Ectodermal cell (in vitro differentiated cells): Measurements from ENCODE around the gene CCL23.

Experiments
- H3K27ac ChIP-seq: 2 replicates; pipeline ENCODE4 v1.7.0; 2013; ENCODE audit warnings: mild to moderate bottlenecking, low read depth, low read length; ENCODE audit not compliant: insufficient read depth, poor library complexity, severe bottlenecking
- H3K27me3 ChIP-seq: 2 replicates; pipeline ENCODE4 v1.7.0; 2013; ENCODE audit warnings: mild to moderate bottlenecking, low read length; ENCODE audit not compliant: insufficient read depth, control insufficient read depth, poor library complexity, severe bottlenecking
- H3K36me3 ChIP-seq: one replicate; pipeline ENCODE4 v1.7.0; 2013; ENCODE audit warnings: low read length; ENCODE audit not compliant: control insufficient read depth, insufficient read depth
- H3K4me1 ChIP-seq: one replicate; pipeline ENCODE4 v1.7.0; 2013; ENCODE audit warnings: low read length; ENCODE audit not compliant: control insufficient read depth, insufficient read depth
- H3K4me3 ChIP-seq: 2 replicates; pipeline ENCODE4 v1.7.0; 2013; ENCODE audit warnings: low read depth, low read length, control low read depth; ENCODE audit not compliant: insufficient read depth
- H3K9me3 ChIP-seq: 2 replicates; pipeline ENCODE4 v1.7.0; 2013; ENCODE audit warnings: mild to moderate bottlenecking, low read length, moderate library complexity; ENCODE audit not compliant: control insufficient read depth
- WGBS, 2 experiments: methylation state at CpG; one replicate each; pipeline ENCODE4 v1.1.7; 2013; ENCODE audit warnings: missing lambda C conversion rate in 2 of 2; 5-methylcytosine and 5-hydroxymethylcytosine counted together

Gene CCL23

GRCh38 chr17:35988164-35988563 lies 29.6 kb downstream of the CCL23 start:
- Histone ChIP-seq H3K4me3 (no peak overlapping the region), H3K36me3 (no peaks in the 10 kb centered on the region), H3K27ac (no peak overlapping the region), H3K4me1 (no peaks in the 10 kb centered on the region), H3K27me3 (no peaks in the 10 kb centered on the region), H3K9me3 (no peaks in the 10 kb centered on the region)

- WGBS, 2 experiments = 90 to 96% methylated on average over 1 of the region's 1 CpG
- H3K36me3 ChIP-seq = no peaks in the 10 kb centered on the region
- H3K27me3 ChIP-seq = no peaks in the 10 kb centered on the region
- no peaks in the 10 kb centered on the region for H3K4me1 ChIP-seq
- no peak within 1 kb of the TSS for H3K4me3 ChIP-seq
- H3K9me3 ChIP-seq = no peaks in the 10 kb centered on the region
- no peak within 1 kb of the TSS for H3K27ac ChIP-seq
Observed at GRCh38 chr17:35986643-35987042, 31.1 kb downstream of the CCL23 start, which contains the start of gene CCL14. Gene CCL14 (minus strand): TSS chr17:35986729. CDS start chr17:35986649, 80 bp downstream.

GRCh38 chr17:35984140-35984539 lies 33.6 kb downstream of the CCL23 start:
- Histone ChIP-seq H3K9me3 (no peaks in the 10 kb centered on the region), H3K4me1 (no peaks in the 10 kb centered on the region), H3K27me3 (no peaks in the 10 kb centered on the region), H3K4me3 (no peak overlapping the region), H3K36me3 (no peaks in the 10 kb centered on the region), H3K27ac (no peak overlapping the region)
- 95 to 96% methylated on average over 6 of the region's 6 CpGs for WGBS, 2 experiments

- H3K36me3 ChIP-seq = no peaks in the 10 kb centered on the region
- H3K9me3 ChIP-seq = no peaks in the 10 kb centered on the region
- H3K27ac ChIP-seq = no peak overlapping the region
- no peak overlapping the region for H3K4me3 ChIP-seq
- no peaks in the 10 kb centered on the region for H3K4me1 ChIP-seq
- WGBS, 2 experiments = 89 to 96% methylated on average over 3 of the region's 3 CpGs
- no peaks in the 10 kb centered on the region for H3K27me3 ChIP-seq
Observed at GRCh38 chr17:35982409-35983191, 35.2 kb downstream of the CCL23 start.

GRCh38 chr17:35981908-35982330 lies 35.9 kb downstream of the CCL23 start:
- Histone ChIP-seq H3K9me3 (no peaks in the 10 kb centered on the region), H3K4me1 (no peaks in the 10 kb centered on the region), H3K4me3 (no peak overlapping the region), H3K27ac (no peak overlapping the region), H3K27me3 (no peaks in the 10 kb centered on the region), H3K36me3 (no peaks in the 10 kb centered on the region)
- WGBS, 2 experiments = 81 to 86% methylated on average over 4 of the region's 4 CpGs

- H3K4me3 ChIP-seq = no peak within 1 kb of the TSS
- H3K27ac ChIP-seq = no peak within 1 kb of the TSS
- no peaks in the 10 kb centered on the region for H3K27me3 ChIP-seq
- 93 to 95% methylated on average over 12 of the region's 12 CpGs for WGBS, 2 experiments
- H3K4me1 ChIP-seq = no peaks in the 10 kb centered on the region
- no peaks in the 10 kb centered on the region for H3K36me3 ChIP-seq
- no peaks in the 10 kb centered on the region for H3K9me3 ChIP-seq
Observed at GRCh38 chr17:35981246-35981645, 36.5 kb downstream of the CCL23 start, which contains the start of gene CCL16. Gene CCL16 (minus strand): TSS chr17:35981497. CDS start chr17:35981420, 77 bp downstream.

GRCh38 chr17:35978346-35978745 lies 39.4 kb downstream of the CCL23 start:
- Histone ChIP-seq H3K4me1 (no peaks in the 10 kb centered on the region), H3K9me3 (no peaks in the 10 kb centered on the region), H3K4me3 (no peak overlapping the region), H3K36me3 (no peaks in the 10 kb centered on the region), H3K27ac (no peak overlapping the region), H3K27me3 (no peaks in the 10 kb centered on the region)
- 85 to 91% methylated on average over 3 of the region's 3 CpGs for WGBS, 2 experiments

- Histone ChIP-seq H3K9me3 (no peaks in the 10 kb centered on the region), H3K4me3 (no peak overlapping the region)
- 91 to 92% methylated on average over 7 of the region's 7 CpGs for WGBS, 2 experiments
Observed at GRCh38 chr17:35977509-35977908, 40.3 kb downstream of the CCL23 start.

GRCh38 chr17:35973333-35974260 lies 44.2 kb downstream of the CCL23 start:
- 89 to 93% methylated on average over 10 of the region's 10 CpGs for WGBS, 2 experiments
- no peaks in the 10 kb centered on the region for H3K9me3 ChIP-seq
- no peak overlapping the region for H3K27ac ChIP-seq
- no peaks in the 10 kb centered on the region for H3K36me3 ChIP-seq
- H3K4me1 ChIP-seq = no peaks in the 10 kb centered on the region
- H3K4me3 ChIP-seq = no peak overlapping the region
- H3K27me3 ChIP-seq = no peaks in the 10 kb centered on the region

More at GRCh38 chr17:35977509-35977908, 40.3 kb downstream of the CCL23 start:
- Histone ChIP-seq H3K36me3 (no peaks in the 10 kb centered on the region), H3K27me3 (no peaks in the 10 kb centered on the region), H3K4me1 (no peaks in the 10 kb centered on the region), H3K27ac (no peak overlapping the region)

GRCh38 chr17:35972945-35973332 lies 44.8 kb downstream of the CCL23 start:
- Histone ChIP-seq H3K27ac (no peak overlapping the region), H3K36me3 (no peaks in the 10 kb centered on the region), H3K4me1 (no peaks in the 10 kb centered on the region), H3K27me3 (no peaks in the 10 kb centered on the region), H3K4me3 (no peak overlapping the region), H3K9me3 (no peaks in the 10 kb centered on the region)
- WGBS, 2 experiments = 91 to 94% methylated on average over 4 of the region's 4 CpGs
